Measurements from ENCODE around the gene HCRTR1.

- TF ChIP-seq CTCF (IDR thresholded peaks at IDR 0.05; ENCODE audit: control extremely low read depth in 1 of 3, insufficient read depth in 1 of 3, low read depth in 1 of 3, low read length in 3 of 3) = no peak
- no peak for TF ChIP-seq EZH2 (IDR thresholded peaks at IDR 0.05; ENCODE audit: low read depth, low read length, severe bottlenecking)
- no peak for TF ChIP-seq POLR2A (IDR thresholded peaks at IDR 0.05; ENCODE audit: control extremely low read depth in 1 of 2, low read depth in 2 of 2, low read length in 2 of 2)
- no peak for TF ChIP-seq GABPA (IDR thresholded peaks at IDR 0.05; ENCODE audit: borderline replicate concordance, insufficient read depth, low read length)
- no peak for TF ChIP-seq SUZ12 (IDR thresholded peaks at IDR 0.05; ENCODE audit: low read length)
- TF ChIP-seq EGR1 (IDR thresholded peaks at IDR 0.05; ENCODE audit: borderline replicate concordance, low read depth, low read length) = no peak
Measured at GRCh38 chr1:31640964-31641363, 23.5 kb downstream of the HCRTR1 start.
